ENCODE measurements around the gene STARD3. TPM values are rescaled to one million over a fixed set of nuclear protein-coding genes. Genes with fewer than 3 reads are reported as not detected.
"Not testable (repeated sequence)": the region's sequence is repeated elsewhere in the genome, so short reads cannot be mapped to it uniquely, and the experiment has no call there.

STARD3 gene
- total and polyA plus RNA-seq, 12 donors, result 38.6 to 220 (median 93.6) TPM

DNA sequence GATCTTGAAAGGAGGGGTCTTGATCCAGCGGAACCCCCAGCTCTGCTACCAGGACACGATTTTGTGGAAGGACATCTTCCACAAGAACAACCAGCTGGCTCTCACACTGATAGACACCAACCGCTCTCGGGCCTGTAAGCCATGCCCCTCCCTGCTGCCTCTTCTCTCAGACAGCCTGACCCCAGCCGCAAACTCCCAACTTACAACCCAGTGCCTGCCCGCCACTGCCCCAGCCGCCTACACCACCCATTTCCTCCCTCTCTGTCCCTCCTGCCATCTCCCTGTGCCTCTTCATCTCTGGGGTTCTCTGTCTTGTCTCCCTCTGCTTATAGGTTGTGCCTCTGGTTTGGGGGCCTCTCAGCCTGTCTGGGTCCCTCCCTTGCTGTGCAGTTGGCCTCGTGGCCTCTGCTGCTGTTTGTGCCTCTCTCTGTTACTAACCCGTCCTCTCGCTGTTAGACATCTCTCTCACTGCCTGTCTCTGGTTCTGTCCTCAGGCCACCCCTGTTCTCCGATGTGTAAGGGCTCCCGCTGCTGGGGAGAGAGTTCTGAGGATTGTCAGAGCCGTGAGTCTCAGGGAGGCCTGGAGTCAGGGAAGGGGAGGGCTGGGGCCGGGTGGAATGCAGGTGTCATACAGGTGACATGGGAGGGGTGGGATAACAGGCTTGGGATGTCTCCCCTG is 72.5 kb downstream of the STARD3 start:
- H3K4me3 ChIP-seq, result no peak overlapping the region
- H3K36me3 ChIP-seq (replicated peaks in 1 of 2), result no peaks in the 10 kb centered on the region
- TF ChIP-seq POLR2A (IDR thresholded peaks at IDR 0.05), result no peak
- TF ChIP-seq, protein P1, sequence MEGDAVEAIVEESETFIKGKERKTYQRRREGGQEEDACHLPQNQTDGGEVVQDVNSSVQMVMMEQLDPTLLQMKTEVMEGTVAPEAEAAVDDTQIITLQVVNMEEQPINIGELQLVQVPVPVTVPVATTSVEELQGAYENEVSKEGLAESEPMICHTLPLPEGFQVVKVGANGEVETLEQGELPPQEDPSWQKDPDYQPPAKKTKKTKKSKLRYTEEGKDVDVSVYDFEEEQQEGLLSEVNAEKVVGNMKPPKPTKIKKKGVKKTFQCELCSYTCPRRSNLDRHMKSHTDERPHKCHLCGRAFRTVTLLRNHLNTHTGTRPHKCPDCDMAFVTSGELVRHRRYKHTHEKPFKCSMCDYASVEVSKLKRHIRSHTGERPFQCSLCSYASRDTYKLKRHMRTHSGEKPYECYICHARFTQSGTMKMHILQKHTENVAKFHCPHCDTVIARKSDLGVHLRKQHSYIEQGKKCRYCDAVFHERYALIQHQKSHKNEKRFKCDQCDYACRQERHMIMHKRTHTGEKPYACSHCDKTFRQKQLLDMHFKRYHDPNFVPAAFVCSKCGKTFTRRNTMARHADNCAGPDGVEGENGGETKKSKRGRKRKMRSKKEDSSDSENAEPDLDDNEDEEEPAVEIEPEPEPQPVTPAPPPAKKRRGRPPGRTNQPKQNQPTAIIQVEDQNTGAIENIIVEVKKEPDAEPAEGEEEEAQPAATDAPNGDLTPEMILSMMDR (IDR thresholded peaks at IDR 0.05), result no peak
- WGBS, 4 donors, result 80 to 89% (median 86%) methylated on average over 13 to 14 of the region's 14 CpGs
- intact Hi-C loops (cut with DNase I), result no loop called here
- DNase-seq, result no peak
- no peaks in the 10 kb centered on the region for H3K27me3 ChIP-seq
- H3K27ac ChIP-seq, result no peak overlapping the region
- no peaks in the 10 kb centered on the region for H3K9me3 ChIP-seq (replicated peaks in 1 of 3)
- H3K4me1 ChIP-seq (replicated peaks in 1 of 2), result no peaks in the 10 kb centered on the region

DNA sequence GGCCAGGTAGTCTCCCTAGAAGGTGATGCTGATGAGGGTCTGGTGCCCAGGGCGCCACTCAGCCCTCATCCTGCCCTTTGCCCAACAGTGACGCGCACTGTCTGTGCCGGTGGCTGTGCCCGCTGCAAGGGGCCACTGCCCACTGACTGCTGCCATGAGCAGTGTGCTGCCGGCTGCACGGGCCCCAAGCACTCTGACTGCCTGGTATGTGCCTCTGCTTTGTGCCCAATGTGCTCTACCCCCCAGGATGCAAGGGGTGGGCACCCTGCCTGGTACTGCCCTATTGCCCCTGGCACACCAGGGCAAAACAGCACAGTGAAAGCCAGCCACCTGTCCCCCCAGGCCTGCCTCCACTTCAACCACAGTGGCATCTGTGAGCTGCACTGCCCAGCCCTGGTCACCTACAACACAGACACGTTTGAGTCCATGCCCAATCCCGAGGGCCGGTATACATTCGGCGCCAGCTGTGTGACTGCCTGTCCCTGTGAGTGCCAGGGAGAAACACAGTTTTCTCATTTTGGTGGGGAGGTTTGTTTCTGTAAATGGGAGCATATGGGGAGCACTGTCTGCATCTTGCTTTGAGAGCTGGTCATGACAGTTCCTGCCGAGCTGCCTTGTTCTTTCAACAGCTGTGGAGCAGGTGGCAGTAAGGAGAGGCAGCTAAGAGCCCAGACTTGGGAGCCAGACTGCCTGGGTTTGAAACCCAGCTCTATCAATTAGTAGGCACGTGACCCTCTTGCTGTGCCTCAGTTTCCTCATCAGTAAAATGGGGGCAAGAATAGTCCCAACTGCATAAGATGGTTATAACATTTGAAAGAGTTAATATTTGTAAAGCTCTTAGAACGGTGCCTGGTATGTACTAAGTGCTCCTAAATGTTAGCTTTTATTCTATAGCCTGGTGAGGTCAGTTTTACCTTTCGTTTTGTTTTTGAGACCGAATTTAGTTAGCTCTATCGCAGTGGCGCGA is 73.3 kb downstream of the STARD3 start:
- no peaks in the 10 kb centered on the region for H3K4me1 ChIP-seq (replicated peaks in 1 of 2)
- no peaks in the 10 kb centered on the region for H3K36me3 ChIP-seq (replicated peaks in 1 of 2)
- no peak overlapping the region for H3K27ac ChIP-seq
- DNase-seq, result no peak
- intact Hi-C loops (cut with DNase I), result no loop called here
- H3K27me3 ChIP-seq, result no peaks in the 10 kb centered on the region
- no peak overlapping the region for H3K4me3 ChIP-seq
- WGBS, 4 donors, result 86 to 91% (median 89%) methylated on average over 13 to 20 of the region's 20 CpGs
- H3K9me3 ChIP-seq (replicated peaks in 1 of 3), result no peaks in the 10 kb centered on the region
- TF ChIP-seq POLR2A (IDR thresholded peaks at IDR 0.05), result no peak
- TF ChIP-seq, protein P1 (IDR thresholded peaks at IDR 0.05), result no peak

DNA sequence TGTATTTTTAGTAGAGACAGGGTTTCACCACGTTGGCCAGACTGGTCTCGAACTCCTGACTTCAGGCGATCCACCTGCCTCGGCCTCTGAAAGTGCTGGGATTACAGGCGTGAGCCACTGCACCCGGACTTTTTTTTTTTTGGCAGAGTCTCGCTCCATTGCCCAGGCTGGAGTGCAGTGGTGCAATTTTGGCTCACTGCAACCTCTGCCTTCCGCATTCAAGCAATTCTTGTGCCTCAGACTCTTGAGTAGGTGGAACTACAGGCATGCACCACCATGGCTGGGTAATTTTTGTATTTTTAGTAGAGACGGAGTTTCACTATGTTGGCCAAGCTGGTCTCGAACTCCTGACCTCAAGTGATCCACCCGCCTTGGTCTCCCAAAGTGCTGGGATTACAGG is 74.1 kb downstream of the STARD3 start:
- WGBS, 4 donors, result 87 to 89% (median 89%) methylated on average over 11 of the region's 11 CpGs
- H3K9me3 ChIP-seq (replicated peaks in 1 of 3); H3K27ac ChIP-seq; H3K27me3 ChIP-seq; H3K36me3 ChIP-seq (replicated peaks in 1 of 2); DNase-seq; H3K4me3 ChIP-seq; intact Hi-C loops (cut with DNase I); H3K4me1 ChIP-seq (replicated peaks in 1 of 2): not testable (repeated sequence)

DNA sequence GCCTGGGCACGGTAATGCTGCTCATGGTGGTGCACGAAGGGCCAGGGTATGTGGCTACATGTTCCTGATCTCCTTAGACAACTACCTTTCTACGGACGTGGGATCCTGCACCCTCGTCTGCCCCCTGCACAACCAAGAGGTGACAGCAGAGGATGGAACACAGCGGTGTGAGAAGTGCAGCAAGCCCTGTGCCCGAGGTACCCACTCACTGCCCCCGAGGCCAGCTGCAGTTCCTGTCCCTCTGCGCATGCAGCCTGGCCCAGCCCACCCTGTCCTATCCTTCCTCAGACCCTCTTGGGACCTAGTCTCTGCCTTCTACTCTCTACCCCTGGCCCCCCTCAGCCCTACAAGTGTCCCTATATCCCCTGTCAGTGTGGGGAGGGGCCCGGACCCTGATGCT is 74.9 kb downstream of the STARD3 start:
- intact Hi-C loops (cut with DNase I), result no loop called here

More for the DNA sequence above, 74.9 kb downstream of the STARD3 start:
- Histone ChIP-seq H3K36me3 (replicated peaks in 1 of 2) (no peaks in the 10 kb centered on the region), H3K27me3 (no peaks in the 10 kb centered on the region), H3K27ac (no peak overlapping the region), H3K4me3 (no peak overlapping the region), H3K4me1 (replicated peaks in 1 of 2) (no peaks in the 10 kb centered on the region), H3K9me3 (replicated peaks in 1 of 3) (no peaks in the 10 kb centered on the region)
- whole genome bisulfite sequencing, 4 donors, result 92 to 93% (median 92%) methylated on average over 5 to 10 of the region's 10 CpGs
- no peak for DNase-seq
- no peak for TF ChIP-seq POLR2A (IDR thresholded peaks at IDR 0.05)
- TF ChIP-seq, protein P1 (IDR thresholded peaks at IDR 0.05), result no peak

Other genes with a start within 250 kb of the STARD3 start
- 10 to 100 TPM; 11.5 to 41.5 (median 21.6) TPM for gene FBXL20, start 235.5 kb upstream of the STARD3 start, total RNA-seq
- gene FBXL20, start 235.5 kb upstream of the STARD3 start, polyA plus RNA-seq, result 1 to 10 TPM; 3.7 to 9.1 (median 6.2) TPM
- gene MED1, start 185.9 kb upstream of the STARD3 start, total RNA-seq, result 10 to 100 TPM; 13.5 to 29.4 (median 26.4) TPM
- gene MED1, start 185.9 kb upstream of the STARD3 start, polyA plus RNA-seq, result 10 to 100 TPM in 1 of 3 donors, 1 to 10 TPM in 2; 3.5 to 28.7 (median 6.7) TPM
- 100 to 1,000 TPM in 1 of 9 donors, 10 to 100 TPM in 8; 23.4 to 206 (median 44.5) TPM for gene CDK12, start 175.7 kb upstream of the STARD3 start, total RNA-seq
- gene CDK12, start 175.7 kb upstream of the STARD3 start, polyA plus RNA-seq, result 10 to 100 TPM in 2 of 3 donors, 1 to 10 TPM in 1; 7.2 to 37.7 (median 17.6) TPM
- not detected for gene NEUROD2, start 29.2 kb upstream of the STARD3 start, total RNA-seq
- under 1 TPM in 1 of 3 donors, not detected in 2; 0.08 TPM for gene NEUROD2, start 29.2 kb upstream of the STARD3 start, polyA plus RNA-seq
- 10 to 100 TPM in 3 of 9 donors, 1 to 10 TPM in 3, under 1 TPM in 2, not detected in 1; 0.32 to 39.7 (median 3.4) TPM for gene PPP1R1B, start 10.2 kb upstream of the STARD3 start, total RNA-seq
- 10 to 100 TPM; 37.5 to 58.0 (median 46.9) TPM for gene PPP1R1B, start 10.2 kb upstream of the STARD3 start, polyA plus RNA-seq
- gene TCAP, start 28.2 kb downstream of the STARD3 start, total RNA-seq, result 10 to 100 TPM in 1 of 9 donors, 1 to 10 TPM in 5, under 1 TPM in 2, not detected in 1; 0.78 to 13.6 (median 1.6) TPM
- 10 to 100 TPM in 1 of 3 donors, 1 to 10 TPM in 1, under 1 TPM in 1; 0.92 to 13.4 (median 2.9) TPM for gene TCAP, start 28.2 kb downstream of the STARD3 start, polyA plus RNA-seq
- gene PNMT, start 31.3 kb downstream of the STARD3 start, total RNA-seq, result 100 to 1,000 TPM in 3 of 9 donors, 10 to 100 TPM in 1, 1 to 10 TPM in 3, under 1 TPM in 1, not detected in 1; 0.47 to 366 (median 8.4) TPM
- 100 to 1,000 TPM; 185 to 593 (median 477) TPM for gene PNMT, start 31.3 kb downstream of the STARD3 start, polyA plus RNA-seq
- gene PGAP3, start 50.9 kb downstream of the STARD3 start, total RNA-seq, result 10 to 100 TPM; 15.1 to 35.1 (median 22.4) TPM
- gene PGAP3, start 50.9 kb downstream of the STARD3 start, polyA plus RNA-seq, result 10 to 100 TPM in 2 of 3 donors, 1 to 10 TPM in 1; 7.6 to 24.2 (median 23.0) TPM
- 10 to 100 TPM in 6 of 9 donors, 1 to 10 TPM in 3; 7.4 to 16.9 (median 12.1) TPM for gene ERBB2, start 62.9 kb downstream of the STARD3 start, total RNA-seq
- 10 to 100 TPM in 1 of 3 donors, 1 to 10 TPM in 2; 4.8 to 12.3 (median 8.3) TPM for gene ERBB2, start 62.9 kb downstream of the STARD3 start, polyA plus RNA-seq
- 100 to 1,000 TPM in 1 of 9 donors, 10 to 100 TPM in 8; 41.9 to 210 (median 47.4) TPM for gene MIEN1, start 93.4 kb downstream of the STARD3 start, total RNA-seq
- 100 to 1,000 TPM in 2 of 3 donors, 10 to 100 TPM in 1; 79.9 to 130 (median 108) TPM for gene MIEN1, start 93.4 kb downstream of the STARD3 start, polyA plus RNA-seq
- gene GRB7, start 100.8 kb downstream of the STARD3 start, total RNA-seq, result 1 to 10 TPM in 1 of 9 donors, under 1 TPM in 4, not detected in 4; 0.06 to 1.2 (median 0.25) TPM
- under 1 TPM in 2 of 3 donors, not detected in 1; 0.17 to 0.56 TPM for gene GRB7, start 100.8 kb downstream of the STARD3 start, polyA plus RNA-seq
- 1 to 10 TPM in 5 of 9 donors, under 1 TPM in 4; 0.06 to 3.6 (median 1.0) TPM for gene IKZF3, start 227.2 kb downstream of the STARD3 start, total RNA-seq
- under 1 TPM; 0.37 to 0.88 (median 0.46) TPM for gene IKZF3, start 227.2 kb downstream of the STARD3 start, polyA plus RNA-seq
- gene ZPBP2, start 231.1 kb downstream of the STARD3 start, total RNA-seq, result not detected
- not detected for gene ZPBP2, start 231.1 kb downstream of the STARD3 start, polyA plus RNA-seq